ENCODE measurements around the gene SLC49A3. TPM values are rescaled to one million over a fixed set of nuclear protein-coding genes. Genes with fewer than 3 reads are reported as not detected.
"Not testable (repeated sequence)": the region's sequence is repeated elsewhere in the genome, so short reads cannot be mapped to it uniquely, and the experiment has no call there.

SLC49A3 gene
- total RNA-seq, 1 donor from 2014 or later: 8.9 TPM

- no peak for DNase-seq (ENCODE audit: low spot score)
Observed at GRCh38 chr4:654503-654845, 34.5 kb downstream of the SLC49A3 start.

- no peak for DNase-seq (ENCODE audit: low spot score)
Observed at GRCh38 chr4:653831-654502, 35.0 kb downstream of the SLC49A3 start.

GRCh38 chr4:653080-653821 is 35.7 kb downstream of the SLC49A3 start:
- DNase-seq (ENCODE audit: low spot score): no peak

GRCh38 chr4:651884-652642 is 36.9 kb downstream of the SLC49A3 start:
- DNase-seq (ENCODE audit: low spot score): no peak

GRCh38 chr4:650951-651883 is 37.7 kb downstream of the SLC49A3 start:
- DNase-seq (ENCODE audit: low spot score): no peak

- DNase-seq (ENCODE audit: low spot score): no peak
Observed at GRCh38 chr4:650461-650860, 38.5 kb downstream of the SLC49A3 start.

- no peak for DNase-seq (ENCODE audit: low spot score)
Observed at GRCh38 chr4:649751-650310, 39.1 kb downstream of the SLC49A3 start.

- DNase-seq (ENCODE audit: low spot score): no peak
Observed at GRCh38 chr4:649293-649625, 39.7 kb downstream of the SLC49A3 start.

- no peak for DNase-seq (ENCODE audit: low spot score)
Observed at GRCh38 chr4:648579-649292, 40.2 kb downstream of the SLC49A3 start.

GRCh38 chr4:647481-647880 is 41.5 kb downstream of the SLC49A3 start:
- DNase-seq (ENCODE audit: low spot score): no peak

GRCh38 chr4:646460-646859 is 42.5 kb downstream of the SLC49A3 start:
- no peak for DNase-seq (ENCODE audit: low spot score)

- not testable (repeated sequence) for DNase-seq (ENCODE audit: low spot score)
Observed at GRCh38 chr4:642366-642765, 46.6 kb downstream of the SLC49A3 start.

GRCh38 chr4:637536-638280 is 51.2 kb downstream of the SLC49A3 start:
- DNase-seq (ENCODE audit: low spot score): no peak

GRCh38 chr4:636628-637159 is 52.3 kb downstream of the SLC49A3 start:
- no peak for DNase-seq (ENCODE audit: low spot score)

GRCh38 chr4:635851-636627 is 52.9 kb downstream of the SLC49A3 start:
- DNase-seq (ENCODE audit: low spot score): no peak

- DNase-seq (ENCODE audit: low spot score): not testable (repeated sequence)
Observed at GRCh38 chr4:635066-635835, 53.7 kb downstream of the SLC49A3 start.

- DNase-seq (ENCODE audit: low spot score): no peak
Observed at GRCh38 chr4:634599-634985, 54.4 kb downstream of the SLC49A3 start.

GRCh38 chr4:633976-634598 is 54.9 kb downstream of the SLC49A3 start:
- no peak for DNase-seq (ENCODE audit: low spot score)

Measured in ureter (tissue), 1 donor.